CD4-positive, alpha-beta T cell treated with Interferon alpha-2 for 1 hour (primary cell): ENCODE measurements around the gene ITGA1.

Source experiments
- DNase-seq, 2 donors: peaks; one replicate each; pipeline ENCODE4 v3.0.0-alpha.2; 2020 to 2022

Gene ITGA1

GRCh38 chr5:53003144-53003543 is 215.4 kb downstream of the ITGA1 start:
- no peak for DNase-seq

- no peak for DNase-seq
Observed at GRCh38 chr5:53006911-53007890, 219.5 kb downstream of the ITGA1 start.

GRCh38 chr5:53008751-53009150 is 221.0 kb downstream of the ITGA1 start:
- DNase-seq = no peak
